ENCODE data around the gene POLR2F. TPM values are rescaled to one million over a fixed set of nuclear protein-coding genes. Genes with fewer than 3 reads are reported as not detected.

The POLR2F gene
- total RNA-seq, 4 donors from 2014 or later, result 19.7 to 88.9 (median 55.2) TPM

DNA sequence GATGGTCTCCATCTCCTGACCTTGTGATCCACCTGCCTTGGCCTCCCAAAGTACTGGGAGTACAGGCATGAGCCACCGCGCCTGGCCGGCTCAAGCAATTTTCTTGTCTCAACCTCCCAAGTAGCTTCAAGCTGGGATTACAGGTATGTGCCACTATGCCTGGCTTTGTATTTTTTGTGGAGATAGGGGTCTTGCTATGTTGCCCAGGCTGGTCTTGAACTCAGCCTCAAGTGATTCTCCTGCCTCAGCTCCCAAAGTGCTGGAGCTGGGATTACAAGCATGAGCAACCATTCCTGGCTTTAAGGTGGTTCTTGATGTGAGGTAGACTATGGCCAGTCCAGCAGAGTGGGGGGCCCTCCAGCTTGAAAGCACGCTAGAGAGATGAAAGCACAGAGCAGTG lies 7.6 kb downstream of the POLR2F start:
- intact Hi-C loops (cut with DNase I), result no loop called here
- DNase-seq, result no peak
- Histone ChIP-seq H3K27me3 (no peaks in the 10 kb centered on the region), H3K9me3 (no peaks in the 10 kb centered on the region), H3K27ac (no peak overlapping the region), H3K4me3 (replicated peaks in 1 of 3) (no peak overlapping the region), H3K4me1 (no peaks in the 10 kb centered on the region), H3K36me3 (peaks cover 35 to 63% of the 10 kb centered on the region in 2 donors)
- TF ChIP-seq POLR2A (IDR thresholded peaks at IDR 0.05), result no peak
- WGBS, 2 donors, result 100% methylated on average over 4 of the region's 4 CpGs

DNA sequence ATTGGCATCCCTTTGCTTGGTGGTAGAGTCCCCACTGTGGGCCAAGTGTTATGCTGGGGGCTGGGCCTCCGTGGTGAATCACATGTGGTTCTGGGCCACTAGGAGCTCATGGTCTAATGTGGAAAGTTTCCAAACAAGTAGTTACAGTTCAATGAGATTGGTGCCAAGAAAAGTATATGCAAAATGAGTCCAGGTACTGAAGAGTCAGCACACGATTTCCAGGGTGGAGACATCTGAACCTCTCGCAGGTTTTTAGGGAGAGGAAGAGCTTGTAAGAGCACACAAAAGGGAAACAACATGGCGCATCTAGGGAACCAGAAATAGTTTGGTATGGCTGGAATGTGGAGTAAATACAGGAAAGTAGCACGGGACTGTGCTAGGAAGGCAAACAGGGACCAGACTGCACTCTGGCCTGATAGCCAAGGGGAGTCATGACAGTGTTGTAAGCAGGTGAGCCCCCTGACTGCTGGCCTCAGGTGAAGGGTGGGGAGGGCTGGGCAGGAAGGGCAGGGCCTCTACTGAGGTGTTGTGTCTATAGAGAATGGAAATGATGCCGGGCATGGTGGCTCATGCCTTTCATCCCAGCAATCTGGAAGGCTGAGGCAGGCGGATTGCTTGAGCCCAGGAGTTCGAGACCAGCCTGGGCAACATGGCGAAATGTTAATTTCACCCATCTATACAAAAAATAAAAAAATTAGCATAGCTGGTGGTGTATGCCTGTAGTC lies 12.6 kb downstream of the POLR2F start:
- intact Hi-C loops (cut with DNase I), result loop anchor here (5.0 kb wide), 1 partner anchor 149 kb away; no protein-coding TSS in a partner anchor
- H3K27ac ChIP-seq, result no peak overlapping the region
- DNase-seq, result no peak
- H3K27me3 ChIP-seq, result no peaks in the 10 kb centered on the region
- H3K9me3 ChIP-seq, result no peaks in the 10 kb centered on the region
- peaks cover 38 to 45% of the 10 kb centered on the region in 2 donors for H3K36me3 ChIP-seq
- no peak overlapping the region for H3K4me3 ChIP-seq (replicated peaks in 1 of 3)
- 75 to 83% methylated on average over 9 of the region's 9 CpGs for WGBS, 2 donors
- TF ChIP-seq POLR2A (IDR thresholded peaks at IDR 0.05), result no peak
- TF ChIP-seq, protein P1, sequence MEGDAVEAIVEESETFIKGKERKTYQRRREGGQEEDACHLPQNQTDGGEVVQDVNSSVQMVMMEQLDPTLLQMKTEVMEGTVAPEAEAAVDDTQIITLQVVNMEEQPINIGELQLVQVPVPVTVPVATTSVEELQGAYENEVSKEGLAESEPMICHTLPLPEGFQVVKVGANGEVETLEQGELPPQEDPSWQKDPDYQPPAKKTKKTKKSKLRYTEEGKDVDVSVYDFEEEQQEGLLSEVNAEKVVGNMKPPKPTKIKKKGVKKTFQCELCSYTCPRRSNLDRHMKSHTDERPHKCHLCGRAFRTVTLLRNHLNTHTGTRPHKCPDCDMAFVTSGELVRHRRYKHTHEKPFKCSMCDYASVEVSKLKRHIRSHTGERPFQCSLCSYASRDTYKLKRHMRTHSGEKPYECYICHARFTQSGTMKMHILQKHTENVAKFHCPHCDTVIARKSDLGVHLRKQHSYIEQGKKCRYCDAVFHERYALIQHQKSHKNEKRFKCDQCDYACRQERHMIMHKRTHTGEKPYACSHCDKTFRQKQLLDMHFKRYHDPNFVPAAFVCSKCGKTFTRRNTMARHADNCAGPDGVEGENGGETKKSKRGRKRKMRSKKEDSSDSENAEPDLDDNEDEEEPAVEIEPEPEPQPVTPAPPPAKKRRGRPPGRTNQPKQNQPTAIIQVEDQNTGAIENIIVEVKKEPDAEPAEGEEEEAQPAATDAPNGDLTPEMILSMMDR (IDR thresholded peaks at IDR 0.05), result no peak
- H3K4me1 ChIP-seq, result no peaks in the 10 kb centered on the region

DNA sequence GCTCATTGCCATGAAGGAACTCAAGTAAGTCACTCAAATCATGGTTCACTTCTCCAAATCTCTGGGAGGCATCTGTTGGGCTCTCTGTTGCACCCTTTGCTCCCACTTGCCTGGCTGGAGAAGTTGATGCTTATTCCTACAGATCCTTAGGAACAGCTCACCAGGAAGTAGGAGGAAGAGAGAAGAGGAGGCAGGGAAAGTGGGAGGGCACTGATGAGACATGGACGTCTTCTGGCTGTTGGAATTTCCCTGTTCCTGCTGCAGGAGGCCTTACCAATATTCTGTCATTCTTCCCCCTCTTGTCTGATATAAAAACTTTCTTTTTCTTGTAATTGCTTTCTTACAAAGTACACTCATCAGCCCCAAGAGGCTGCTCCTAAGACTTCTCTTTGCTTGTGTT lies 13.6 kb downstream of the POLR2F start:
- Histone ChIP-seq H3K4me3 (replicated peaks in 1 of 3) (no peak overlapping the region), H3K27me3 (no peaks in the 10 kb centered on the region), H3K36me3 (peaks cover 28 to 43% of the 10 kb centered on the region in 2 donors), H3K27ac (no peak overlapping the region), H3K4me1 (no peaks in the 10 kb centered on the region), H3K9me3 (no peaks in the 10 kb centered on the region)
- TF ChIP-seq, protein P1 (IDR thresholded peaks at IDR 0.05), result no peak
- TF ChIP-seq POLR2A (IDR thresholded peaks at IDR 0.05), result no peak
- intact Hi-C loops (cut with DNase I), result loop anchor here (5.0 kb wide), 1 partner anchor 150 kb away; no protein-coding TSS in a partner anchor
- 60 to 64% methylated on average over 1 of the region's 1 CpG for WGBS, 2 donors
- no peak for DNase-seq

DNA sequence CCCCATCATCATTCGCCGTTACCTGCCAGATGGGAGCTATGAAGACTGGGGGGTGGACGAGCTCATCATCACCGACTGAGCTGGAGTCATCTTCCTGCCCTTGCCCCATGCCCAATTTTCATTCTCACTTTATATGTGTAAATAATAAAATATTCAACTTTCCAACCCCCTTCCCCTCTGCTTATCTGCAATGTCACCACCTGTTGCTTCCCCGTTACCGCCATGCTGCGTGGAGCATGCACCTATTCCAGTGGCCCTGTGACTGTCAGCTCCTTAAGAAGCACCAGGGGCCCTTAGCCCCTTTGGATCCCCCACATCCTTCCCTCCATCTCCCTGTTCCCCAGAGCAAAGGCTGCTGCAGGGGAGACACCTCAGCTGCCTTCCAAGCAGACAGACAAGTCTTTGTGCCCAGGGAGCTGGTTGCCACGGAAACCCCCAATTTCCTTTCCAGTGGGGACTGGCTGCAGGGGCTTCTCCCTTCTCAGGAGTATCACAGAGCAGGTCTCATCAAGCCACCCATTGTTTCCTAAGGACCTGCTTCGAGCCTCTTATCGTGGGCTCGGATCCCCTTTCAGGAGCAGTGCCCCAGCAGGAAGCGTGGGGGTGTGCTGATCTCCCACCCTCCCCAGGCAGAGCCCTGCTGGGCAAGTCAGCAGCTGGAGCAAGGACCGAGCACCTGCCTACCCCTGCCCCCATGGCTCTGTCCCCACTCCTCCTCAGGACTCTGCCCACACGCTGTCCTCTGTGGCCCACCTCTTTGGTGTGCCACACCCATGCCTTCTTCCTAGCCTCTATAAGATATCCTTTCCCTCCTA lies 14.3 kb downstream of the POLR2F start:
- Histone ChIP-seq H3K4me3 (replicated peaks in 1 of 3) (no peak overlapping the region), H3K9me3 (no peaks in the 10 kb centered on the region), H3K27ac (no peak overlapping the region), H3K4me1 (no peaks in the 10 kb centered on the region), H3K27me3 (no peaks in the 10 kb centered on the region), H3K36me3 (peaks cover 23 to 40% of the 10 kb centered on the region in 2 donors)
- 86 to 87% methylated on average over 14 of the region's 14 CpGs for WGBS, 2 donors
- no peak for DNase-seq
- intact Hi-C loops (cut with DNase I), result loop anchor here (5.0 kb wide), 1 partner anchor 151 kb away; no protein-coding TSS in a partner anchor
- TF ChIP-seq, protein P1 (IDR thresholded peaks at IDR 0.05), result no peak

DNA sequence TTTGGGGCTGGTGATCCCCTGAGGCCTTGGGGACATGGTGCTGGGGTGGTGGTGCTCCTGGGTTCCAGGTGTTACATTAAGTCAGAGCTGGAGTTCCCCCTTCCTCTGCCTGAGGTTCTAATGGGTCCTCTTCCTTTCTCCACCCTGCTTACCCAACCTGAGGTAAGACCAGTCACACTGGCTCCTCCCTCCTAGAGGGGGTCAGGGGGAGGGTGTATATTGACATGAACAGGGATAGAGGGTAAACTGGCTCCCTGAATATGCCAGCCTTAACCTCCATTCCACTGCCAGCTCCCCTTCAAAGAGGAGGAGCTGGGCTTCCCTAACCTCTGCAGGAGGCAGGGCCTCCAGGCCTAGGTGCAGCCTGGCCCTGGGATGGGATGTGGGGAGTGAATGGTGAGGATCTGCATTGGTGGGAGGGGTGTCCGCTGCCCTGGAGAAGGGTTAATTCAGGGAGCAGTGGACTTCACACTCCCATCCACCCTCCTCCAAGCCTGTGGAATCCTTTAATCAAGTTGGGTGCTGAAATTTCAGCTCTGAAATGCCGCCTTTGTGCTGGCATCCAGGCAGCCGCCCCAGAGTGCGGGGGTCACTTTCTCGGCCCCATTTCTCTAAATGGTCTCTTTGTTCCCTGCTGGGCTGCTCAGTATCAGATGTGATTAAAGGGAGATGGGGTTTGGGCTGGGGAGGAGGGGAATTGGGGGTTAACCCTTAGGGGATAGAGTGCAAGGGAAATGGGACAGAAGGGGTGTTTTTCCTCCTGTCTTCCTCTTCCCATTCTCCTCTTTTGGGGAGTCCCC lies 15.2 kb downstream of the POLR2F start:
- intact Hi-C loops (cut with DNase I), result loop anchor here (5.0 kb wide), 1 partner anchor 151 kb away; no protein-coding TSS in a partner anchor
- peaks cover 19 to 35% of the 10 kb centered on the region in 2 donors for H3K36me3 ChIP-seq
- no peak for DNase-seq
- H3K4me3 ChIP-seq (replicated peaks in 1 of 3), result no peak overlapping the region
- H3K9me3 ChIP-seq, result no peaks in the 10 kb centered on the region
- H3K27ac ChIP-seq, result no peak overlapping the region
- no peaks in the 10 kb centered on the region for H3K4me1 ChIP-seq
- WGBS, 2 donors, result 89 to 93% methylated on average over 5 of the region's 5 CpGs
- TF ChIP-seq, protein P1 (IDR thresholded peaks at IDR 0.05), result no peak
- H3K27me3 ChIP-seq, result no peaks in the 10 kb centered on the region
